ENCODE results near the gene HK3. TPM values are rescaled to one million over a fixed set of nuclear protein-coding genes. Genes with fewer than 3 reads are reported as not detected.
A peak's percentile ranks its signal among the peaks of the same experiment; 100 is the strongest.

Gene HK3
- total and polyA plus RNA-seq, 2 of the 8 experiments (the other 6 are each of a cell fraction or from before 2014, with no cell fraction given): not detected

DNA sequence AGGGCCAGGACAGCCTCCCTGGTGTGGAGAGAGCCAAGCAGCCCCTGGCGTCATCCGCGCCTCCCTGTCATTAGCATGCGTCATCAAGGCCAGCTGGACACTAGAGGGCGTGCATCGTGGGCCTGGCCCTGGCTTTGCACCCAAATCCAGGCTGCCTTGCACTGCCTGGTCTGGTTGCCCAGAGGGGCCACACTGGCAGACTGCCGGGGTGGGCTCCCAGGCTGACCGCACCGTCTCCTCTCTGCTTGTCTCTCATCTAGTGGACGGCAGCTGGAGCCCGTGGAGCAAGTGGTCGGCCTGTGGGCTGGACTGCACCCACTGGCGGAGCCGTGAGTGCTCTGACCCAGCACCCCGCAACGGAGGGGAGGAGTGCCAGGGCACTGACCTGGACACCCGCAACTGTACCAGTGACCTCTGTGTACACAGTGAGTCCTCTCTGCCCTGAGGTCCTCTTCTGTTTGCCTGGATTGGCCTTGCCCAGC, 29.0 kb downstream of the HK3 start (continued):
- TF ChIP-seq EP300 (IDR thresholded peaks at IDR 0.05; ENCODE audit: borderline replicate concordance in 1 of 2, low read depth in 2 of 2, low read length in 2 of 2) (no peak), SIRT6 (IDR thresholded peaks at IDR 0.05; ENCODE audit: low read length) (no peak), BACH1 (IDR thresholded peaks at IDR 0.05; ENCODE audit: low read length) (no peak), RBBP5 (IDR thresholded peaks at IDR 0.05; ENCODE audit: borderline replicate concordance, low read depth, low read length) (no peak), EGR1 (IDR thresholded peaks at IDR 0.05; ENCODE audit: borderline replicate concordance, low read depth, low read length) (no peak), SAP30 (IDR thresholded peaks at IDR 0.05; ENCODE audit: insufficient read depth, insufficient replicate concordance, low read length) (no peak), POU5F1 (IDR thresholded peaks at IDR 0.05; ENCODE audit: low read depth, low read length) (no peak), GABPA (IDR thresholded peaks at IDR 0.05; ENCODE audit: borderline replicate concordance, insufficient read depth, low read length) (peak; percentile 70; the same call in 1 of the 2 replicates), SP1 (IDR thresholded peaks at IDR 0.05; ENCODE audit: low read depth, low read length) (no peak), USF2 (IDR thresholded peaks at IDR 0.05; ENCODE audit: low read length) (no peak), CTCF (IDR thresholded peaks at IDR 0.05; ENCODE audit: control extremely low read depth in 1 of 3, insufficient read depth in 1 of 3, low read depth in 1 of 3, low read length in 3 of 3) (peak in 2 of 3 experiments; percentile 80 to 92; a peak in 3 of 4 replicates), SIN3A (conservative IDR thresholded peaks at IDR 0.05 in 1 of 2, IDR thresholded peaks at IDR 0.05 in 1 of 2; ENCODE audit: low read depth in 1 of 2, low read length in 2 of 2) (0 out of 4 replicates have a peak, but pooled peaks of 1 of the 2 experiments have one; percentile 40), ASH2L (IDR thresholded peaks at IDR 0.05; ENCODE audit: low read length) (no peak), CREB1 (IDR thresholded peaks at IDR 0.05) (peak; percentile 96), BRCA1 (IDR thresholded peaks at IDR 0.05; ENCODE audit: low read depth, low read length) (no peak), TEAD4 (IDR thresholded peaks at IDR 0.05; ENCODE audit: low read depth, low read length) (no peak), CTBP2 (IDR thresholded peaks at IDR 0.05; ENCODE audit: borderline replicate concordance, insufficient read depth, insufficient read length, low read length) (no peak)
- TF ChIP-seq, protein P1, sequence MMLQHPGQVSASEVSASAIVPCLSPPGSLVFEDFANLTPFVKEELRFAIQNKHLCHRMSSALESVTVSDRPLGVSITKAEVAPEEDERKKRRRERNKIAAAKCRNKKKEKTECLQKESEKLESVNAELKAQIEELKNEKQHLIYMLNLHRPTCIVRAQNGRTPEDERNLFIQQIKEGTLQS (IDR thresholded peaks at IDR 0.05; ENCODE audit: insufficient read depth, low read depth, low read length): 0 out of 2 replicates have a peak, but pooled peaks have one; percentile 44
- TF ChIP-seq, protein P2, sequence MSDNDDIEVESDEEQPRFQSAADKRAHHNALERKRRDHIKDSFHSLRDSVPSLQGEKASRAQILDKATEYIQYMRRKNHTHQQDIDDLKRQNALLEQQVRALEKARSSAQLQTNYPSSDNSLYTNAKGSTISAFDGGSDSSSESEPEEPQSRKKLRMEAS (IDR thresholded peaks at IDR 0.05): peak; percentile 70

Measured in H1 (cell line).